ENCODE measurements around the gene VAPA. TPM values are rescaled to one million over a fixed set of nuclear protein-coding genes. Genes with fewer than 3 reads are reported as not detected.

The VAPA gene
- total and polyA plus RNA-seq, 2 donors (not counting 1 experiment from before 2014, with no cell fraction given): 235 to 420 TPM

- Histone ChIP-seq H3K36me3 (ENCODE audit: control insufficient read depth, insufficient read depth, low read length) (no peaks in the 10 kb centered on the region), H3K9me3 (ENCODE audit: control insufficient read depth, insufficient read depth, low read depth, low read length) (no peaks in the 10 kb centered on the region), H2AFZ (ENCODE audit: low read length) (no peak overlapping the region), H3K9ac (ENCODE audit: insufficient read depth, low read length) (no peak overlapping the region), H3K4me2 (ENCODE audit: extremely low read depth, insufficient read depth, low read length) (no peak overlapping the region), H3K79me2 (ENCODE audit: control insufficient read depth, insufficient read depth, low read length) (no peaks in the 10 kb centered on the region), H4K20me1 (ENCODE audit: control insufficient read depth, extremely low read depth, insufficient read depth, low read length) (no peaks in the 10 kb centered on the region), H3K27me3 (ENCODE audit: control insufficient read depth, insufficient read depth, low read length) (no peaks in the 10 kb centered on the region), H3K4me1 (ENCODE audit: control insufficient read depth, extremely low read depth, insufficient read depth, low read length) (no peaks in the 10 kb centered on the region), H3K4me3 (replicated peaks in 1 of 4; ENCODE audit: control extremely low read depth in 1 of 4, insufficient read depth in 1 of 4, low read depth in 3 of 4, low read length in 4 of 4) (no peak overlapping the region), H3K27ac (ENCODE audit: insufficient read depth, low read length) (no peak overlapping the region)
- TF ChIP-seq, protein P1, sequence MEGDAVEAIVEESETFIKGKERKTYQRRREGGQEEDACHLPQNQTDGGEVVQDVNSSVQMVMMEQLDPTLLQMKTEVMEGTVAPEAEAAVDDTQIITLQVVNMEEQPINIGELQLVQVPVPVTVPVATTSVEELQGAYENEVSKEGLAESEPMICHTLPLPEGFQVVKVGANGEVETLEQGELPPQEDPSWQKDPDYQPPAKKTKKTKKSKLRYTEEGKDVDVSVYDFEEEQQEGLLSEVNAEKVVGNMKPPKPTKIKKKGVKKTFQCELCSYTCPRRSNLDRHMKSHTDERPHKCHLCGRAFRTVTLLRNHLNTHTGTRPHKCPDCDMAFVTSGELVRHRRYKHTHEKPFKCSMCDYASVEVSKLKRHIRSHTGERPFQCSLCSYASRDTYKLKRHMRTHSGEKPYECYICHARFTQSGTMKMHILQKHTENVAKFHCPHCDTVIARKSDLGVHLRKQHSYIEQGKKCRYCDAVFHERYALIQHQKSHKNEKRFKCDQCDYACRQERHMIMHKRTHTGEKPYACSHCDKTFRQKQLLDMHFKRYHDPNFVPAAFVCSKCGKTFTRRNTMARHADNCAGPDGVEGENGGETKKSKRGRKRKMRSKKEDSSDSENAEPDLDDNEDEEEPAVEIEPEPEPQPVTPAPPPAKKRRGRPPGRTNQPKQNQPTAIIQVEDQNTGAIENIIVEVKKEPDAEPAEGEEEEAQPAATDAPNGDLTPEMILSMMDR (conservative IDR thresholded peaks at IDR 0.05 in 1 of 2, IDR thresholded peaks at IDR 0.05 in 1 of 2; ENCODE audit: low read depth in 1 of 2, low read length in 2 of 2): no peak
- TF ChIP-seq EZH2 (IDR thresholded peaks at IDR 0.05; ENCODE audit: low read length, missing control alignments): no peak
- no peak for DNase-seq (ENCODE audit: low read depth in 2 of 2)
Measured at GRCh38 chr18:9996094-9996493, 82.3 kb downstream of the VAPA start.

GRCh38 chr18:9997711-9998110, 83.9 kb downstream of the VAPA start:
- Histone ChIP-seq H3K4me2 (ENCODE audit: extremely low read depth, insufficient read depth, low read length) (no peak overlapping the region), H3K4me1 (ENCODE audit: control insufficient read depth, extremely low read depth, insufficient read depth, low read length) (no peaks in the 10 kb centered on the region), H2AFZ (ENCODE audit: low read length) (no peak overlapping the region), H3K9ac (ENCODE audit: insufficient read depth, low read length) (no peak overlapping the region), H3K79me2 (ENCODE audit: control insufficient read depth, insufficient read depth, low read length) (no peaks in the 10 kb centered on the region), H3K9me3 (ENCODE audit: control insufficient read depth, insufficient read depth, low read depth, low read length) (no peaks in the 10 kb centered on the region), H3K4me3 (replicated peaks in 1 of 4; ENCODE audit: control extremely low read depth in 1 of 4, insufficient read depth in 1 of 4, low read depth in 3 of 4, low read length in 4 of 4) (no peak overlapping the region), H3K27me3 (ENCODE audit: control insufficient read depth, insufficient read depth, low read length) (no peaks in the 10 kb centered on the region), H3K36me3 (ENCODE audit: control insufficient read depth, insufficient read depth, low read length) (no peaks in the 10 kb centered on the region), H4K20me1 (ENCODE audit: control insufficient read depth, extremely low read depth, insufficient read depth, low read length) (no peaks in the 10 kb centered on the region), H3K27ac (ENCODE audit: insufficient read depth, low read length) (no peak overlapping the region)
- TF ChIP-seq, protein P1 (conservative IDR thresholded peaks at IDR 0.05 in 1 of 2, IDR thresholded peaks at IDR 0.05 in 1 of 2; ENCODE audit: low read depth in 1 of 2, low read length in 2 of 2): no peak
- no peak for TF ChIP-seq EZH2 (IDR thresholded peaks at IDR 0.05; ENCODE audit: low read length, missing control alignments)
- DNase-seq (ENCODE audit: low read depth in 2 of 2): no peak

- no peak overlapping the region for H3K9ac ChIP-seq (ENCODE audit: insufficient read depth, low read length)
- H3K4me3 ChIP-seq (replicated peaks in 1 of 4; ENCODE audit: control extremely low read depth in 1 of 4, insufficient read depth in 1 of 4, low read depth in 3 of 4, low read length in 4 of 4): no peak overlapping the region
- H3K9me3 ChIP-seq (ENCODE audit: control insufficient read depth, insufficient read depth, low read depth, low read length): no peaks in the 10 kb centered on the region
- no peak overlapping the region for H3K27ac ChIP-seq (ENCODE audit: insufficient read depth, low read length)
- TF ChIP-seq, protein P1 (conservative IDR thresholded peaks at IDR 0.05 in 1 of 2, IDR thresholded peaks at IDR 0.05 in 1 of 2; ENCODE audit: low read depth in 1 of 2, low read length in 2 of 2): no peak
- TF ChIP-seq EZH2 (IDR thresholded peaks at IDR 0.05; ENCODE audit: low read length, missing control alignments): no peak
- no peaks in the 10 kb centered on the region for H3K79me2 ChIP-seq (ENCODE audit: control insufficient read depth, insufficient read depth, low read length)
- H3K36me3 ChIP-seq (ENCODE audit: control insufficient read depth, insufficient read depth, low read length): no peaks in the 10 kb centered on the region
- H3K4me2 ChIP-seq (ENCODE audit: extremely low read depth, insufficient read depth, low read length): no peak overlapping the region
- H3K4me1 ChIP-seq (ENCODE audit: control insufficient read depth, extremely low read depth, insufficient read depth, low read length): no peaks in the 10 kb centered on the region
- H4K20me1 ChIP-seq (ENCODE audit: control insufficient read depth, extremely low read depth, insufficient read depth, low read length): no peaks in the 10 kb centered on the region
- H3K27me3 ChIP-seq (ENCODE audit: control insufficient read depth, insufficient read depth, low read length): no peaks in the 10 kb centered on the region
- H2AFZ ChIP-seq (ENCODE audit: low read length): no peak overlapping the region
- DNase-seq (ENCODE audit: low read depth in 2 of 2): no peak
Measured at GRCh38 chr18:9998330-9998729, 84.5 kb downstream of the VAPA start.
